OCI-LY7 (cell line): Measurements from ENCODE around the gene ARHGEF26. TPM values are rescaled to one million over a fixed set of nuclear protein-coding genes. Genes with fewer than 3 reads are reported as not detected.

ENCODE experiments used
- BruUV-seq: library from RNA; stranded (reverse); fragments of 400-500 nt; replicated peaks from 2 replicates; lab custom pipeline; 2021; lab: Mats Ljungman, UMichigan
- CTCF ChIA-PET: fragments of 300-600 bp; sonication (Branson Sonifier 250); formaldehyde crosslinking; loops from one replicate; lab custom pipeline; 2022; ENCODE audit warnings: antibody characterized with exemption; ENCODE audit not compliant: unreplicated experiment; lab: Charles Lee
- POLR2A ChIA-PET: fragments of 300-600 bp; sonication (Branson Sonifier 250); formaldehyde crosslinking; loops from one replicate; lab custom pipeline; 2022; ENCODE audit warnings: antibody characterized with exemption; lab: Charles Lee
- DNase-seq: peaks from one replicate; pipeline ENCODE4 v3.0.0-alpha.2; 2015; ENCODE audit warnings: low spot score
- H2AFZ ChIP-seq: fragments of 200-600 bp; sonication (generic), shearing (Covaris generic); 2 replicates; pipeline ENCODE4 v1.6.1; 2014; ENCODE audit warnings: mild to moderate bottlenecking, antibody characterized with exemption, low read length, moderate library complexity
- H3K27ac ChIP-seq: fragments of 200-600 bp; sonication (generic); 2 replicates; pipeline ENCODE4 v1.5.1; 2014; ENCODE audit warnings: mixed run types, low read depth, mild to moderate bottlenecking, moderate library complexity, low read length, inconsistent platforms; ENCODE audit not compliant: poor library complexity, severe bottlenecking
- H3K36me3 ChIP-seq: fragments of 200-600 bp; sonication (generic); 2 replicates; pipeline ENCODE4 v1.6.1; 2014; ENCODE audit warnings: mild to moderate bottlenecking, antibody characterized with exemption, low read length, moderate library complexity, mixed read lengths; ENCODE audit not compliant: insufficient read depth
- H3K4me1 ChIP-seq: fragments of 200-600 bp; sonication (generic); 2 replicates; pipeline ENCODE4 v1.5.1; 2014; ENCODE audit warnings: mild to moderate bottlenecking, low read length; ENCODE audit not compliant: insufficient read depth, poor library complexity, severe bottlenecking
- H3K4me2 ChIP-seq: fragments of 200-600 bp; sonication (generic); 2 replicates; pipeline ENCODE4 v1.6.1; 2014; ENCODE audit warnings: mild to moderate bottlenecking, low read length
- H3K4me3 ChIP-seq: fragments of 200-600 bp; sonication (generic); 2 replicates; pipeline ENCODE4 v1.5.1; 2014; ENCODE audit warnings: mild to moderate bottlenecking, low read depth, low read length; ENCODE audit not compliant: poor library complexity, severe bottlenecking
- H3K79me2 ChIP-seq: fragments of 200-600 bp; sonication (generic); 2 replicates; pipeline ENCODE4 v1.6.1; 2016; ENCODE audit warnings: low read depth, mild to moderate bottlenecking, low read length, moderate library complexity, mixed read lengths; ENCODE audit not compliant: insufficient read depth
- H3K9me2 ChIP-seq: fragments of 200-600 bp; sonication (generic); 2 replicates; pipeline ENCODE4 v1.6.1; 2016; ENCODE audit warnings: mild to moderate bottlenecking, low read length, mixed read lengths; ENCODE audit not compliant: insufficient read depth
- H3K9me3 ChIP-seq: fragments of 200-600 bp; sonication (generic); 2 replicates; pipeline ENCODE4 v1.6.1; 2014; ENCODE audit warnings: mild to moderate bottlenecking, mixed run types, low read length, mixed read lengths
- H4K20me1 ChIP-seq: fragments of 200-600 bp; sonication (generic); 2 replicates; pipeline ENCODE4 v1.6.1; 2014; ENCODE audit warnings: mild to moderate bottlenecking, antibody characterized with exemption, low read length, moderate library complexity, mixed read lengths; ENCODE audit not compliant: insufficient read depth
- CTCF ChIP-seq: fragments of 200-600 bp; sonication (generic); conservative IDR thresholded peaks from 2 replicates; pipeline ENCODE4 v1.5.1; 2014; ENCODE audit warnings: mild to moderate bottlenecking, antibody characterized with exemption, low read length, moderate library complexity, mixed read lengths
- EZH2phosphoT487 ChIP-seq: fragments of 200-600 bp; sonication (generic); IDR thresholded peaks from 2 replicates; pipeline ENCODE4 v1.6.1; 2018; ENCODE audit warnings: low read depth, borderline replicate concordance, mild to moderate bottlenecking, mixed run types, antibody characterized with exemption, low read length, moderate library complexity, mixed read lengths
- intact Hi-C: fragments of 100-400 bp; cut with micrococcal nuclease; formaldehyde crosslinking; loops from one replicate; pipeline ENCODE4 v1.10.0; 2022; ENCODE audit not compliant: unreplicated experiment
- total RNA-seq, 2 experiments: library from RNA; depleted of rRNA in 1 of 2; stranded (reverse); fragments of >200 nt in 1 of 2; shearing (Covaris generic) in 1 of 2; gene quantifications; 2 replicates each; pipeline ENCODE4 v1.2.3, GENCODE V29; 2014 to 2022

Gene ARHGEF26
- total RNA-seq, 2 experiments from 2014 or later = 0.11 to 0.35 TPM

- ChIA-PET CTCF (no interaction called here), POLR2A (no interaction called here)
- H3K4me1 ChIP-seq = no peaks in the 10 kb centered on the region
- no peaks in the 10 kb centered on the region for H3K36me3 ChIP-seq
- no peaks in the 10 kb centered on the region for H3K79me2 ChIP-seq
- no peaks in the 10 kb centered on the region for H4K20me1 ChIP-seq
- no peak overlapping the region for H3K4me2 ChIP-seq
- no peak overlapping the region for H3K27ac ChIP-seq
- no peak overlapping the region for H2AFZ ChIP-seq
- no peak for TF ChIP-seq EZH2phosphoT487
- TF ChIP-seq CTCF = no peak
- H3K9me3 ChIP-seq = no peaks in the 10 kb centered on the region
- intact Hi-C loops = no loop called here
- no peak overlapping the region for H3K4me3 ChIP-seq
- BruUV-seq = no TSS peak
- no peak for DNase-seq
- no peaks in the 10 kb centered on the region for H3K9me2 ChIP-seq
These were observed 59.9 kb downstream of the ARHGEF26 start for GRCh38 chr3:154180836-154181691.

- Histone ChIP-seq H2AFZ (no peak overlapping the region), H3K4me2 (no peak overlapping the region), H3K4me3 (no peak overlapping the region), H3K4me1 (no peaks in the 10 kb centered on the region), H3K27ac (no peak overlapping the region), H3K9me3 (no peaks in the 10 kb centered on the region), H3K79me2 (no peaks in the 10 kb centered on the region), H4K20me1 (no peaks in the 10 kb centered on the region), H3K36me3 (no peaks in the 10 kb centered on the region), H3K9me2 (no peaks in the 10 kb centered on the region)
- BruUV-seq = no TSS peak
- no peak for TF ChIP-seq EZH2phosphoT487
- no peak for TF ChIP-seq CTCF
- POLR2A ChIA-PET = no interaction called here
- intact Hi-C loops = no loop called here
- CTCF ChIA-PET = no interaction called here
- DNase-seq = no peak
These were observed 61.2 kb downstream of the ARHGEF26 start for GRCh38 chr3:154182322-154182922.

- Histone ChIP-seq H3K79me2 (no peaks in the 10 kb centered on the region), H3K36me3 (no peaks in the 10 kb centered on the region), H2AFZ (no peak overlapping the region), H3K4me3 (no peak overlapping the region), H3K4me2 (no peak overlapping the region), H3K9me2 (no peaks in the 10 kb centered on the region), H3K9me3 (no peaks in the 10 kb centered on the region), H3K27ac (no peak overlapping the region), H3K4me1 (no peaks in the 10 kb centered on the region), H4K20me1 (no peaks in the 10 kb centered on the region)
- no peak for TF ChIP-seq CTCF
- TF ChIP-seq EZH2phosphoT487 = no peak
- ChIA-PET CTCF (no interaction called here), POLR2A (no interaction called here)
- no peak for DNase-seq
- intact Hi-C loops = no loop called here
- BruUV-seq = no TSS peak
These were observed 61.8 kb downstream of the ARHGEF26 start for GRCh38 chr3:154182975-154183374.
